ENCODE results near the gene KCNN4. TPM values are rescaled to one million over a fixed set of nuclear protein-coding genes. Genes with fewer than 3 reads are reported as not detected.

KCNN4 gene
- total and polyA plus RNA-seq, 10 of the 15 experiments (the other 5 are each of a cell fraction or from before 2014, with no cell fraction given), result 1.4 to 112 (median 77.9) TPM

DNA sequence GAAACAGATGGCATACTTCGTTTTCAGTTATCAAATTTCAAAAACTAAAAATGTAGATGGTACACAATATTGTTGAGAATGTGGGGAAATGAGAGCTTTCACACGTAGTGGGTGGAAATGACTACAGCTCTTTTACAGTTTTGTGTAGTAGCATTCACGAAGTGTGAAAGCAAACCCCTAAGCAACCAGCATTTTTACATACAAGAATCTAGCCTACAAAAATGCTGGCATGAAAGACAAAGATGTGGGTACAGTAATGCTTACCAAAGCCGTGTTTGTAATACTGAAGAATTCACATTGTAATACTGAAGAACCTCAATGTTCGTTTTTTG lies 40.1 kb upstream of the KCNN4 start:
- RAD21 ChIA-PET (ENCODE audit: unreplicated experiment), result no interaction called here
- TF ChIP-seq HCFC1 (IDR thresholded peaks at IDR 0.05; ENCODE audit: low read length) (no peak), SUPT20H (IDR thresholded peaks at IDR 0.05; ENCODE audit: borderline replicate concordance, control insufficient read depth, low read depth, low read length) (no peak), GABPA (IDR thresholded peaks at IDR 0.05; ENCODE audit: low read depth) (no peak), CBFB (IDR thresholded peaks at IDR 0.05; ENCODE audit: low read depth) (no peak), GATAD2B (conservative IDR thresholded peaks at IDR 0.05; ENCODE audit: low read depth) (no peak), NR2F1 (conservative IDR thresholded peaks at IDR 0.05) (no peak), ZNF24 (IDR thresholded peaks at IDR 0.05) (no peak), RAD21 (IDR thresholded peaks at IDR 0.05; ENCODE audit: insufficient read depth, low read depth, low read length) (no peak), ETV6 (conservative IDR thresholded peaks at IDR 0.05 in 1 of 2, IDR thresholded peaks at IDR 0.05 in 1 of 2; ENCODE audit: borderline replicate concordance in 1 of 2, low read depth in 1 of 2) (no peak), HDAC2 (IDR thresholded peaks at IDR 0.05) (no peak), TCF3 (IDR thresholded peaks at IDR 0.05; ENCODE audit: borderline replicate concordance, insufficient read depth, low read depth, low read length) (no peak)
- TF ChIP-seq, protein P1, sequence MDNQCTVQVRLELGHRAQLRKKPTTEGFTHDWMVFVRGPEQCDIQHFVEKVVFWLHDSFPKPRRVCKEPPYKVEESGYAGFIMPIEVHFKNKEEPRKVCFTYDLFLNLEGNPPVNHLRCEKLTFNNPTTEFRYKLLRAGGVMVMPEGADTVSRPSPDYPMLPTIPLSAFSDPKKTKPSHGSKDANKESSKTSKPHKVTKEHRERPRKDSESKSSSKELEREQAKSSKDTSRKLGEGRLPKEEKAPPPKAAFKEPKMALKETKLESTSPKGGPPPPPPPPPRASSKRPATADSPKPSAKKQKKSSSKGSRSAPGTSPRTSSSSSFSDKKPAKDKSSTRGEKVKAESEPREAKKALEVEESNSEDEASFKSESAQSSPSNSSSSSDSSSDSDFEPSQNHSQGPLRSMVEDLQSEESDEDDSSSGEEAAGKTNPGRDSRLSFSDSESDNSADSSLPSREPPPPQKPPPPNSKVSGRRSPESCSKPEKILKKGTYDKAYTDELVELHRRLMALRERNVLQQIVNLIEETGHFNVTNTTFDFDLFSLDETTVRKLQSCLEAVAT (IDR thresholded peaks at IDR 0.05), result no peak
- TF ChIP-seq, protein P2, sequence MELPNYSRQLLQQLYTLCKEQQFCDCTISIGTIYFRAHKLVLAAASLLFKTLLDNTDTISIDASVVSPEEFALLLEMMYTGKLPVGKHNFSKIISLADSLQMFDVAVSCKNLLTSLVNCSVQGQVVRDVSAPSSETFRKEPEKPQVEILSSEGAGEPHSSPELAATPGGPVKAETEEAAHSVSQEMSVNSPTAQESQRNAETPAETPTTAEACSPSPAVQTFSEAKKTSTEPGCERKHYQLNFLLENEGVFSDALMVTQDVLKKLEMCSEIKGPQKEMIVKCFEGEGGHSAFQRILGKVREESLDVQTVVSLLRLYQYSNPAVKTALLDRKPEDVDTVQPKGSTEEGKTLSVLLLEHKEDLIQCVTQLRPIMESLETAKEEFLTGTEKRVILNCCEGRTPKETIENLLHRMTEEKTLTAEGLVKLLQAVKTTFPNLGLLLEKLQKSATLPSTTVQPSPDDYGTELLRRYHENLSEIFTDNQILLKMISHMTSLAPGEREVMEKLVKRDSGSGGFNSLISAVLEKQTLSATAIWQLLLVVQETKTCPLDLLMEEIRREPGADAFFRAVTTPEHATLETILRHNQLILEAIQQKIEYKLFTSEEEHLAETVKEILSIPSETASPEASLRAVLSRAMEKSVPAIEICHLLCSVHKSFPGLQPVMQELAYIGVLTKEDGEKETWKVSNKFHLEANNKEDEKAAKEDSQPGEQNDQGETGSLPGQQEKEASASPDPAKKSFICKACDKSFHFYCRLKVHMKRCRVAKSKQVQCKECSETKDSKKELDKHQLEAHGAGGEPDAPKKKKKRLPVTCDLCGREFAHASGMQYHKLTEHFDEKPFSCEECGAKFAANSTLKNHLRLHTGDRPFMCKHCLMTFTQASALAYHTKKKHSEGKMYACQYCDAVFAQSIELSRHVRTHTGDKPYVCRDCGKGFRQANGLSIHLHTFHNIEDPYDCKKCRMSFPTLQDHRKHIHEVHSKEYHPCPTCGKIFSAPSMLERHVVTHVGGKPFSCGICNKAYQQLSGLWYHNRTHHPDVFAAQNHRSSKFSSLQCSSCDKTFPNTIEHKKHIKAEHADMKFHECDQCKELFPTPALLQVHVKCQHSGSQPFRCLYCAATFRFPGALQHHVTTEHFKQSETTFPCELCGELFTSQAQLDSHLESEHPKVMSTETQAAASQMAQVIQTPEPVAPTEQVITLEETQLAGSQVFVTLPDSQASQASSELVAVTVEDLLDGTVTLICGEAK (IDR thresholded peaks at IDR 0.05; ENCODE audit: borderline replicate concordance), result no peak
- no peak overlapping the region for H3K9ac ChIP-seq (ENCODE audit: control insufficient read depth, insufficient read depth, low read length)
- POLR2A ChIA-PET, result no interaction called here
- no peak overlapping the region for H2AFZ ChIP-seq (ENCODE audit: control insufficient read depth, low read depth, low read length)
- CTCF ChIA-PET, result interaction anchor here (1.0 kb wide), 1 partner anchor 11 kb away, joined by 4 read pairs; no protein-coding TSS in a partner anchor
- DNase-seq (ENCODE audit: low read depth, low spot score) (no peak), FAIRE-seq (no peak), ATAC-seq (no peak)
- H3K4me1 ChIP-seq (ENCODE audit: control insufficient read depth, insufficient read depth, low read length), result no peaks in the 10 kb centered on the region
- H3K27ac ChIP-seq (ENCODE audit: control insufficient read depth, insufficient read depth), result no peak overlapping the region
- no peaks in the 10 kb centered on the region for H3K79me2 ChIP-seq (ENCODE audit: control insufficient read depth, insufficient read depth, low read length)
- H4K20me1 ChIP-seq (ENCODE audit: control insufficient read depth, insufficient read depth), result no peaks in the 10 kb centered on the region
- in situ Hi-C loops (cut with MboI), result no loop called here
- no TSS peak for BruUV-seq (replicated peaks)
- no peak overlapping the region; the same call in 1 of the 2 replicates for H3K4me2 ChIP-seq (ENCODE audit: control insufficient read depth, insufficient read depth)
- 18% methylated on average over 5 of the region's 5 CpGs for WGBS (ENCODE audit: insufficient coverage, insufficient replicate concordance, low lambda C conversion rate, missing lambda C conversion rate)
- peaks cover 3% of the 10 kb centered on the region; the same call in 2 of the 3 replicates for H3K9me3 ChIP-seq (replicated peaks; ENCODE audit: control insufficient read depth, insufficient read depth, low read length)
- H3K27me3 ChIP-seq (replicated peaks in 1 of 2; ENCODE audit: control insufficient read depth in 2 of 2, insufficient read depth in 2 of 2, low read length in 1 of 2), result no peaks in the 10 kb centered on the region; a peak in 1 of 4 replicates
- SMC1A ChIA-PET (ENCODE audit: uncharacterized antibody, unreplicated experiment), result interaction anchor here (1.0 to 1.3 kb wide), 3 partner anchors 11 to 152 kb away, joined by 3 to 4 read pairs (median 3); no protein-coding TSS in a partner anchor
- intact Hi-C loops (cut with micrococcal nuclease; ENCODE audit: unreplicated experiment), result no loop called here
- no peaks in the 10 kb centered on the region for H3K36me3 ChIP-seq (ENCODE audit: control insufficient read depth in 2 of 2, insufficient read depth in 2 of 2, low read length in 1 of 2)
- no peak overlapping the region for H3K4me3 ChIP-seq
